ENCODE measurements around the gene DLX2. TPM values are rescaled to one million over a fixed set of nuclear protein-coding genes. Genes with fewer than 3 reads are reported as not detected.

Gene DLX2
- total and polyA plus RNA-seq, 2 of the 13 experiments (the other 11 are each of a cell fraction or from before 2014, with no cell fraction given), result 0.07 to 0.15 TPM

GRCh38 chr2:172103471-172104272 is 972 bp upstream of the DLX2 start:
- DNase-seq (ENCODE audit: low spot score) (peak; percentile 83), FAIRE-seq (peak; percentile 23), ATAC-seq (peak; percentile 9; the same call in 1 of the 3 replicates)
- peak overlapping the region; percentile 85 for H2AFZ ChIP-seq (ENCODE audit: low read length)
- H4K20me1 ChIP-seq (ENCODE audit: insufficient read depth, low read length), result no peaks in the 10 kb centered on the region
- peak overlapping the region; percentile 99 for H3K4me2 ChIP-seq (ENCODE audit: low read depth, low read length)
- H3K9me3 ChIP-seq (ENCODE audit: low read length), result no peaks in the 10 kb centered on the region
- intact Hi-C loops (cut with micrococcal nuclease; ENCODE audit: unreplicated experiment), result loop anchor here (1.0 to 10.0 kb wide), 8 partner anchors 19 to 1129 kb away; partner anchors contain the start of gene DLX1
- H3K4me3 ChIP-seq (replicated peaks in 1 of 3; ENCODE audit: insufficient read depth in 1 of 3, low read depth in 2 of 3, low read length in 3 of 3), result peak overlapping the region; percentile 61 to 75 (median 65); a peak in 4 of 6 replicates
- in situ Hi-C loops (cut with HindIII; ENCODE audit: extremely low pct_ligation_motif_present, low pct_unique_long_range_greater_than_20kb), result loop anchor here (5.0 to 10.0 kb wide), 2 partner anchors 106 to 309 kb away; partner anchors contain the start of gene METAP1D
- ChIA-PET CTCF (ENCODE audit: low intra/inter-chr PET ratio, low total read pairs) (interaction anchor here (0.7 to 3.2 kb wide), 10 partner anchors 17 to 529 kb away, joined by 3 to 52 read pairs (median 3); partner anchors contain the start of gene METAP1D), POLR2A (interaction anchor here (0.6 to 2.8 kb wide), 24 partner anchors 7 to 502 kb away, joined by 3 to 42 read pairs (median 6); partner anchors contain the start of genes DLX1, DYNC1I2, HAT1 and METAP1D)
- BruUV-seq (replicated peaks), result no TSS peak
- peak overlapping the region; percentile 47; the same call in 1 of the 2 replicates for H3K9ac ChIP-seq (ENCODE audit: insufficient read depth, low read depth, low read length)
- no peak overlapping the region for H3K27ac ChIP-seq (ENCODE audit: extremely low read length, insufficient read depth, low read length)
- no peaks in the 10 kb centered on the region for H3K79me2 ChIP-seq (ENCODE audit: insufficient read depth, low read length)
- H3K27me3 ChIP-seq (ENCODE audit: control insufficient read depth in 1 of 2, insufficient read depth in 2 of 2, low read length in 2 of 2), result peaks cover 4 to 27% of the 10 kb centered on the region in 2 experiments
- WGBS (ENCODE audit: low lambda C conversion rate), result 1% methylated on average over 25 of the region's 25 CpGs
- H3K4me1 ChIP-seq (ENCODE audit: insufficient read depth, low read length), result peaks cover 55% of the 10 kb centered on the region
- H3K36me3 ChIP-seq (replicated peaks in 1 of 2; ENCODE audit: control insufficient read depth in 1 of 2, insufficient read depth in 2 of 2, low read length in 2 of 2), result no peaks in the 10 kb centered on the region
- TF ChIP-seq ZBTB20 (CRISPR knock-in tag; IDR thresholded peaks at IDR 0.05; ENCODE audit: borderline replicate concordance, low read depth) (no peak), CEBPG (CRISPR knock-in tag; IDR thresholded peaks at IDR 0.05) (peak; percentile 33; the same call in 1 of the 2 replicates), ZNF614 (CRISPR knock-in tag; IDR thresholded peaks at IDR 0.05; ENCODE audit: borderline replicate concordance) (peak; percentile 79; the same call in 1 of the 2 replicates), EZH2 (conservative IDR thresholded peaks at IDR 0.05; ENCODE audit: low read depth, low read length) (peak; percentile 78; the same call in 1 of the 2 replicates), NCOR1 (IDR thresholded peaks at IDR 0.05; ENCODE audit: borderline replicate concordance, low read length) (peak; percentile 89), CREB1 (IDR thresholded peaks at IDR 0.05) (no peak), CREB1 (CRISPR knock-in tag; IDR thresholded peaks at IDR 0.05) (no peak), SIN3A (IDR thresholded peaks at IDR 0.05; ENCODE audit: borderline replicate concordance, low read depth, low read length) (no peak), ZBTB38 (CRISPR knock-in tag; IDR thresholded peaks at IDR 0.05) (0 out of 2 replicates have a peak, but pooled peaks have one; percentile 44), ELF4 (CRISPR knock-in tag; IDR thresholded peaks at IDR 0.05; ENCODE audit: borderline replicate concordance) (no peak), KLF12 (CRISPR knock-in tag; IDR thresholded peaks at IDR 0.05; ENCODE audit: borderline replicate concordance) (no peak), ZNF101 (CRISPR knock-in tag; IDR thresholded peaks at IDR 0.05; ENCODE audit: borderline replicate concordance, low read depth) (no peak), ZBTB34 (CRISPR knock-in tag; IDR thresholded peaks at IDR 0.05) (no peak), CCAR2 (optimal IDR thresholded peaks at IDR 0.05; ENCODE audit: low read depth, low read length) (no peak), TBP (CRISPR knock-in tag; IDR thresholded peaks at IDR 0.05) (no peak), ZNF577 (CRISPR knock-in tag; IDR thresholded peaks at IDR 0.05; ENCODE audit: borderline replicate concordance, low read depth) (no peak), MYC (CRISPR knock-in tag; IDR thresholded peaks at IDR 0.05; ENCODE audit: borderline replicate concordance) (peak; percentile 53; the same call in 1 of the 2 replicates), XRCC5 (optimal IDR thresholded peaks at IDR 0.05; ENCODE audit: low read length) (peak; percentile 92), FOXO1 (CRISPR knock-in tag; IDR thresholded peaks at IDR 0.05) (peak; percentile 32; the same call in 1 of the 2 replicates), ZNF263 (CRISPR knock-in tag; IDR thresholded peaks at IDR 0.05) (no peak), SALL1 (CRISPR knock-in tag; IDR thresholded peaks at IDR 0.05) (peak; percentile 86), ZNF276 (CRISPR knock-in tag; IDR thresholded peaks at IDR 0.05; ENCODE audit: low read depth) (peak; percentile 53; the same call in 1 of the 2 replicates)
